Body of pancreas (tissue), 4 donors: Measurements from ENCODE around the gene LDB2.

ENCODE experiments used
- CTCF ChIP-seq, 7 experiments: fragments of 450-650 bp in 4 of 7; fragments of 200-600 bp in 3 of 7; sonication (generic) in 3 of 7; IDR thresholded peaks; one replicate each; pipeline ENCODE4 v1.5.1; 2016 to 2019; ENCODE audit warnings: antibody characterized with exemption in 7 of 7
- POLR2A ChIP-seq, 3 donors: fragments of 450-650 bp; IDR thresholded peaks; one replicate each; pipeline ENCODE4 v1.6.1; 2016; ENCODE audit warnings: antibody characterized with exemption in 3 of 3, mild to moderate bottlenecking in 2 of 3

- TF ChIP-seq CTCF (IDR thresholded peaks at IDR 0.05) (no peak), POLR2A (IDR thresholded peaks at IDR 0.05) (no peak)
Observed at GRCh38 chr4:16484711-16485110, 413.7 kb downstream of the LDB2 start.
